Effector CD4-positive, alpha-beta T cell (primary cell): ENCODE data around the gene DDX39A.

ENCODE experiments used
- DNase-seq: peaks from one replicate; pipeline ENCODE4 v3.0.0-alpha.2; 2020

DDX39A gene

DNA sequence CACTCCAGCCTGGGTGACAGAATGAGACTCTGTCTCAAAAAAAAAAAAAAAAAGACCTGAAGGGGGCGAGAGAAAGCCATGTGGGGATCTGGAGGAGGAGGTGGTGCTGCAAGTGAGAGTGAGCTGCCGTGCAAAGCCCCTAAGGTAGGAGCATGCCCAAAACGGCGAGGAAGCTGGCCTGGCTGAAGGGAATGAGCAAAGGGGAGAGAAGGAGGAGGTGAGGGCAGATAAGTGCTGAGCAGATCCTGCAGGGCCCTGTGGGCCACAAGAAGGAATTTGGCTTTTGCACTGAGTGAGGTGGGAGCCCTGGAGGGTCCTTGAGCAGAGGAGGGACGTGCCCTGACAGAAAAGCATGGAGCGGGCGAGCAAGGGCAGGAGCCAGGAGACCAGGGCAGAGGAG, 57.3 kb downstream of the DDX39A start:
- DNase-seq, result no peak
